Mononuclear cell (primary cell): ENCODE results near the gene COPS4. TPM values are rescaled to one million over a fixed set of nuclear protein-coding genes. Genes with fewer than 3 reads are reported as not detected.
"Not testable (repeated sequence)": the region's sequence is repeated elsewhere in the genome, so short reads cannot be mapped to it uniquely, and the experiment has no call there.

Experiments used
- H3K27me3 ChIP-seq: 2 replicates; pipeline ENCODE4 v1.6.0; 2011; ENCODE audit warnings: low read length, control low read depth; ENCODE audit not compliant: insufficient read depth
- H3K4me1 ChIP-seq: 2 replicates; pipeline ENCODE4 v1.5.1; 2011; ENCODE audit warnings: mild to moderate bottlenecking, low read length, control low read depth; ENCODE audit not compliant: insufficient read depth
- H3K4me3 ChIP-seq: 2 replicates; pipeline ENCODE4 v1.5.1; 2011; ENCODE audit warnings: mild to moderate bottlenecking, low read length, moderate library complexity
- H3K9me3 ChIP-seq: 2 replicates; pipeline ENCODE4 v1.5.1; 2011; ENCODE audit warnings: low read depth, mild to moderate bottlenecking, control low read depth, low read length
- total RNA-seq: library from RNA; depleted of rRNA; stranded (reverse); fragments of >200 nt; gene quantifications from one replicate; pipeline ENCODE4 v1.2.3, GENCODE V29; 2012

The COPS4 gene
- total RNA-seq, 1 donor, result 93.3 TPM

DNA sequence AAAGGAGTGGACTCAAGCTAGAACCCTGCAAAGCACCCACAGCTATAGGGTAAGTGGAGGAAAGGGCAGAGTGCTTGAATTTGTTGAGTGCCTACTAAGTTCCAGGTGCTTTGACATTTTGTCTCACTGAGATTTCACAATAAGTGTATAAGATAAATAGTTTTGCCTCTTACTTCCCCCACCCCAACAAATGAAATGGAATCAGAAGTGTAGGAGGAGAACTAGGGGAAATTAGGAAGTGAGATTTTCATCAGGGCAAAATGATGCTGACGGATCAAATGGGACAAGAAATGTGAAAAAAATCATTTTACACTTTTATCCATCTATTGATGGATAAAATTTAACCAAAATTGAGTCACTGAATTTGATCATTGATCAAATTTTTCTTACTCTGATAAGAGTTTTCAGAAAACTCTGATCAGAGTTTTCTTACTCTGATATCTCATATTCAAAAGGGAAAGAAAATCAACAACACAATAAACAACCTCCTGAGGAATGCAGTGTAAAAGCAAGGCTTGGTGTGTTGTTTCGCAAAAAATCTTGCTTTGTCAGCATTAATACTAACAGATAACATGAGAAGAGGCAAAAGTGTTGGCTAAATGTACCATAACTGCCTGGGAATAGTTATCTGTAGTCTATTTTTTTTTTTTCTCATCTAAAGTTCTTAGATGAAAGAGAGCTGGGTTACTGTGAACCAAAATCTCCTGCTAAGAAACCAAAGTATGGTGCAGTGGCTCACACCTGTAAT, 54.6 kb downstream of the COPS4 start:
- H3K9me3 ChIP-seq, result no peaks in the 10 kb centered on the region
- peaks cover 12% of the 10 kb centered on the region for H3K4me1 ChIP-seq
- no peak overlapping the region for H3K4me3 ChIP-seq
- no peaks in the 10 kb centered on the region for H3K27me3 ChIP-seq

- no peak overlapping the region for H3K4me3 ChIP-seq
- peaks cover 10% of the 10 kb centered on the region for H3K4me1 ChIP-seq
- no peaks in the 10 kb centered on the region for H3K9me3 ChIP-seq
- H3K27me3 ChIP-seq, result no peaks in the 10 kb centered on the region
These were observed 58.2 kb downstream of the COPS4 start for GRCh38 chr4:83093060-83093640.

DNA sequence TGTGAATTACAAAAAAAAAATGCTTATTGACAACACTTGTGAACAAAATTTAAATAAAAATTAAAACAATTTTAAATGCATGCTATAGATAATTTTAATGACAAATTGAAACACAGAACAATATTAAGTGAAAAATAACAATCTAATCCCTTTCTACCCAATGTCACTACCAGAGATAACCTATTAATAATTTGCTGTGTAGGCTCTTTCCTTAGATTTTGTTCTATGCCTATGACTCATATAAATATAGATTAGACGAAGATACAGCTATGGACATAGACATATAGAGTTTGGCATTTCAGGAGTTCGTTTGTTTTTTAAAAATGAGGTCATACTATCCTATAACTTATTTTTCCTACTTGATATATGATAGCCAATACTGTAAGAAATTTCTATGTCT, 61.4 kb downstream of the COPS4 start:
- H3K9me3 ChIP-seq, result no peaks in the 10 kb centered on the region
- H3K4me3 ChIP-seq, result no peak overlapping the region
- H3K4me1 ChIP-seq, result peaks cover 26% of the 10 kb centered on the region
- no peaks in the 10 kb centered on the region for H3K27me3 ChIP-seq

DNA sequence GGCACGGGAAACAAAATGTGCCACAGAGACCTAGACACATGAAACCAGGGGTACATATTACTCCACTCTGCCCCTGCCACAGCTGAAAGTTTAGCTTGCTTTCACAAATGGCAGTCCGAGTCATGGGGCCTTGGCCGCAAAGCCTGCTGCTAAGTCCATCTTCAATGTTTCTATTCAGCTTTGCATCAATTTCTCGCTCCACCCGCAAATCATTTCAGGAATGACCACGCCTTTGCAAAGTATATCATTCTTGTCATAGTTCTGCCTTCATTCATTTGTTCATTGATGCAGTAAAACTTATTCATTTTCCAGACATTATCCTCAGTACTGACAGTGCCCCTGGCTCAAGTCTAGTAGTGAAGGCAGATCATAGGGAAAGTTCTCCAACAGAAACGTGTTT, 70.0 kb downstream of the COPS4 start:
- no peaks in the 10 kb centered on the region for H3K27me3 ChIP-seq
- H3K4me1 ChIP-seq, result peaks cover 53% of the 10 kb centered on the region
- no peak overlapping the region for H3K4me3 ChIP-seq
- H3K9me3 ChIP-seq, result no peaks in the 10 kb centered on the region

DNA sequence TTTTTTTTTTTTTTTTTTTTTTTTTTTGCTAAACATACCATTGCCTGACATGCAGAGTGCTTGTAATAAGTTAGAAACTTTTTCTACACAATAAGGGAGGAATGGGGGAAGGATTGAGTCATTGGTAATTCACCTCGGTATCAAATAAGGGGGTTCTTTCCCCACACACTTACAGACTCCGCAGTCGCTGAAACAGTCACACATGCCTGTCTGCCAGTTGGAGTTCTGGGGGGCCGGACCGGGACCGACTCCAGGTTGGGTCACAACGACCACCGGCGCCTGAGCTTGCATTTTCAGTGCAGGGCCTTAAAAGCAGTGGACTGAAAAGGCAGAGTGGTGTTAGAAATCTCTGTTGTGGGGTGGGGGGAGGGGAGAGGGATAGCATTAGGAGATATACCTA, 72.6 kb downstream of the COPS4 start:
- Histone ChIP-seq H3K4me3 (no peak overlapping the region), H3K27me3 (no peaks in the 10 kb centered on the region), H3K9me3 (no peaks in the 10 kb centered on the region), H3K4me1 (peaks cover 60% of the 10 kb centered on the region)

GRCh38 chr4:83108101-83108861, 73.3 kb downstream of the COPS4 start:
- no peaks in the 10 kb centered on the region for H3K9me3 ChIP-seq
- H3K27me3 ChIP-seq, result no peaks in the 10 kb centered on the region
- H3K4me3 ChIP-seq, result peak overlapping the region; percentile 84
- H3K4me1 ChIP-seq, result peaks cover 65% of the 10 kb centered on the region

DNA sequence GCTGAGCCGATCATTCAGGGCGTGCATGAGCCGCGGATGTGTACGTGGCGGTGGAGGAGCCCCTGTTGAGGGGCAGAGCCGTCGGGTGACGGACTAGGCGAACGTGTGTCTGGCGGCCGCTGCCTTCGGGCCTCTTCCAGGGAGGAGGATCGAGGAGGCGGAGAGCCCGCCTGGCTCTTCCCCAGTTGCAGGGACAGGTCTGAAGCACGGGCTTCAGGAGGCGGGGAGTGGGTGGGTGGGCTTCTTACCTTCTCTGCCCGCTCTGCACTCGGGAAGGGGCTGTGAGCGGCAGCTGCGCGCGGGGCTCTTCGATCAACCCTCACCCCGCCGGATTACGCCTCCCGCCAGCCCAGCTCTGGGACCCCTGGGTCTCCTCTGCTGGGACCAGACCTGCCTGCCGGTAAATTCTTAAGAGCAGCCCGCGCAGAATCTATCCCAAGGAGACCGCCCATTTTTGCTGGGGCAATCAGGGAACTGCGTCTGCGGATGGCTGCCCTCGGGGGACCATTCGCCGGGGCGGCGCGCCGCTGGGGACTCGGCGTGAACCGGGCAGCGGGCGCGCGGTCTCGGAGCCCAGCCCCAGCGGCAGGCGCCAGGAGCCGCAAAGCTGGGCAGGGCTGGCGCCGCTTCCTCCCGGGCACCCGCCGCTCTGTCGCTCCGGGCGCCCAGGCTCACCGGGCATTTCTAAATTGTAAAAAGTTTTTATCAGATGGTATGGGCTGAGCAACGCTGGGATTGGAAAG, 74.7 kb downstream of the COPS4 start:
- Histone ChIP-seq H3K9me3 (no peaks in the 10 kb centered on the region), H3K4me3 (peak overlapping the region; percentile 84), H3K27me3 (no peaks in the 10 kb centered on the region), H3K4me1 (peaks cover 63% of the 10 kb centered on the region)

GRCh38 chr4:83110223-83110945, 75.4 kb downstream of the COPS4 start:
- Histone ChIP-seq H3K4me3 (peak overlapping the region; percentile 84), H3K9me3 (no peaks in the 10 kb centered on the region), H3K27me3 (no peaks in the 10 kb centered on the region), H3K4me1 (peaks cover 61% of the 10 kb centered on the region)

DNA sequence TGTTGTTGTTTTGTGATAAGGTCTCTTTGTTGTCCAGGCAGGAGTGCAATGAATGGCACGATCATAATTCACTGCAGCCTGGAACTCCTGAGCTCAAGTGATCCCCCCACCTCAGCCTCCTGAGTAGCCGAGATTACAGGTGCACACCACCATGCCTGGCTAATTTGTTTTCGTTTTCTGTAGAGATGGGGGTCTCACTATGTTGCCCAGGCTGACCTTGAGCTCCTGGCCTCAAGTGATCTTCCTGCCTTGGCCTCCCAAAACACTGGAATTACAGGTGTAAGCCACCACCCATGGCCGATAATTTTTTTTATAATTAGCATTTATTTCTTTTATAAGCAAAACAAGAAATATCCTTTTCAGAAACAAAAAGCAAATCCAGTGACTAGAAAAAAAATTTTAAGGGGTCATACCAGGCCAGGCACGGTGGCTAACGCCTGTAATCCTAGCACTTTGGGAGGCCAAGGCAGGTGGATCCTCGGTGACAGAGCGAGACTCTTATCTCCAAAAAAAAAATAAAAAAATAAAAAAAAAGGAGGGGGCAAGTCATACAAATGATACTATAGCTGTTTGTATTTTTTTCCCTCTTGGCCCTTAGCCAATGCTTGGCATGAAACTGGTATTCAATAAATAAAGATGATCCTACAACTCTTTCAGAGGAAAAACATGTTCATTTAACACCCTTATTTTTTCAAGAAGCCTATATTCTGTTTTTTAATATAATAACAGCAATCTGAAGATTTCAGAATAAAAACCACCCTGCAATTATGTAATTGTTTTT, 76.2 kb downstream of the COPS4 start:
- peaks cover 68% of the 10 kb centered on the region for H3K4me1 ChIP-seq
- peak overlapping the region; percentile 84 for H3K4me3 ChIP-seq
- no peaks in the 10 kb centered on the region for H3K27me3 ChIP-seq
- H3K9me3 ChIP-seq, result no peaks in the 10 kb centered on the region

GRCh38 chr4:83111751-83112141, 76.8 kb downstream of the COPS4 start:
- H3K4me1 ChIP-seq, result peaks cover 63% of the 10 kb centered on the region
- H3K27me3 ChIP-seq, H3K9me3 ChIP-seq: not testable (repeated sequence)
- peak overlapping the region; percentile 84 for H3K4me3 ChIP-seq

DNA sequence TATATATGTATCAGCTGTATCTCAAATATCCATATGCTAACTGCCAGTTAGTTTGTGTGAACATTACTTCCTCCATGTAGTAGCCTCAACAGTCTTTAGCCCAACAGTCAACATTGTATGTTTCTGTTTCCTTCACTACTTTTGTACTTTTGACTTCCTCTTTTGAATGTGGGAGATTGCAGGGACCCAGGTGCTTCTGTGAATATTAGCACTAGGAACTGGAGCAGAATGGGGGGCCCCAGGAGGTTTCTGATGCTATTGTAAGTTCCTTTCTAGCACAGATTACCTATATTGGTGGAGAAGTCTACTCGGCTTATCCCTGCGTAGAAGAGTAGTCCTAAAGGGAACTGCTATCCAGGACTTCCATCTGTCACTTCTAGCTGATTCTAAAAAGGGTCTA, 77.2 kb downstream of the COPS4 start:
- Histone ChIP-seq H3K27me3 (no peaks in the 10 kb centered on the region), H3K4me3 (peak overlapping the region; percentile 84), H3K9me3 (no peaks in the 10 kb centered on the region)

DNA sequence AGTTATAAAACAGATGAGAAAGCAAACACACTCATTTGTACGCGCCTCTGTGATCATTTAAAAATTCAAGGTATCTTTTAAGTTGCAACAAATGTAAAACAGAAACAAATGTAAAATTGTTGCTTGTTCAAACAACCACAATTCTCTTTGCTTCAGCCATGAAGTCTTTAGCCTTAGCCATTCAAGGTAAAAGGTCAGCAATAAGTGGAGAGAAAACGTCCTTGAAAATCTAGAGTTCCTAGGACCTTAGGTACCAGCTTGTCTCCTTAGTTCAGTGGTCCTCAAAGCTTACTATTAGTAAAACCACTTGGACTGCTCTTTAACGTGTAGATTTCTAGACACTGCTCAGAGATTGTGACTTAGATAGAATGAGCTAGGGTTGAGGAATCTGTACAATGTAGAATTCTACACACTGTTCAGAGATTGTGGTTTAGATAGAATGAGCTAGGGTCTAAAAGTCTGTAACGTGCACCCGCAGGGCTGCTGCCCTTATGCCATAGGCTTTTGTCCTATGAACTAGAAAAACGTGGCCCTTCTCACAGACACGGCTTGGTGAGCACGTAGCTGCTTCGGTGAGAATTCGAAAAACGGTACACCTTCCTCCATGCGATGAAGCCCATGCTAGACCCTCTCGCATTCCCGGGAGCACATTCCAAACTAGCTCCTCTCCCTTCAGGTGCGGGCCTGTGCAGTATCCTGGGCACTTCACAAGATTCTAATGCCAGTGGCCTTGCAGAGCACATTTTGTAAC, 77.9 kb downstream of the COPS4 start:
- Histone ChIP-seq H3K4me1 (peaks cover 57% of the 10 kb centered on the region), H3K4me3 (peak overlapping the region; percentile 84), H3K9me3 (no peaks in the 10 kb centered on the region), H3K27me3 (no peaks in the 10 kb centered on the region)

More for the DNA sequence above, 77.2 kb downstream of the COPS4 start:
- peaks cover 60% of the 10 kb centered on the region for H3K4me1 ChIP-seq

DNA sequence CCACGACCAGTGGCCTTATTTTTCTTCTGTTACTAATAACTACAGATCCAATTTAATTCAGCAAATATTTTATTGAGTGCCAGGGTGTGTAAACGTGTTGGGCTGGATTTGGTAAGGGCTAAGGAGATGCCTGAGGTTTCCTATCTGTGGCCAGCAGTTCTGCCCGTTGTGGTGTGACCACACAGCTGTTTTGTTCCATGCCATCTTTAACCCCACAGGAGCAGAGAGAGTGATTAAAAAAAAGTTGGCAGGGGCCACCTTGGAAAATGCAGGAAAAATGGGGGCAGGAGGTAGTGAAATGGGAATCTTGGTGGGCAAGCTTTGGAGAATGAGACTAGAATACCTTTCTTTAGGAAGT, 78.4 kb downstream of the COPS4 start:
- Histone ChIP-seq H3K27me3 (no peaks in the 10 kb centered on the region), H3K9me3 (no peaks in the 10 kb centered on the region), H3K4me1 (peaks cover 58% of the 10 kb centered on the region), H3K4me3 (peak overlapping the region; percentile 84)
